Hair follicular keratinocyte (primary cell): ENCODE data around the gene ARF6. TPM values are rescaled to one million over a fixed set of nuclear protein-coding genes. Genes with fewer than 3 reads are reported as not detected.

Source experiments
- total RNA-seq: library from RNA; depleted of rRNA; stranded (reverse); fragments of >200 nt; gene quantifications from 2 replicates; pipeline ENCODE4 v1.2.3, GENCODE V29; 2015

Gene ARF6
- total RNA-seq = 81.6 and 87.7 TPM in 2 replicates

DNA sequence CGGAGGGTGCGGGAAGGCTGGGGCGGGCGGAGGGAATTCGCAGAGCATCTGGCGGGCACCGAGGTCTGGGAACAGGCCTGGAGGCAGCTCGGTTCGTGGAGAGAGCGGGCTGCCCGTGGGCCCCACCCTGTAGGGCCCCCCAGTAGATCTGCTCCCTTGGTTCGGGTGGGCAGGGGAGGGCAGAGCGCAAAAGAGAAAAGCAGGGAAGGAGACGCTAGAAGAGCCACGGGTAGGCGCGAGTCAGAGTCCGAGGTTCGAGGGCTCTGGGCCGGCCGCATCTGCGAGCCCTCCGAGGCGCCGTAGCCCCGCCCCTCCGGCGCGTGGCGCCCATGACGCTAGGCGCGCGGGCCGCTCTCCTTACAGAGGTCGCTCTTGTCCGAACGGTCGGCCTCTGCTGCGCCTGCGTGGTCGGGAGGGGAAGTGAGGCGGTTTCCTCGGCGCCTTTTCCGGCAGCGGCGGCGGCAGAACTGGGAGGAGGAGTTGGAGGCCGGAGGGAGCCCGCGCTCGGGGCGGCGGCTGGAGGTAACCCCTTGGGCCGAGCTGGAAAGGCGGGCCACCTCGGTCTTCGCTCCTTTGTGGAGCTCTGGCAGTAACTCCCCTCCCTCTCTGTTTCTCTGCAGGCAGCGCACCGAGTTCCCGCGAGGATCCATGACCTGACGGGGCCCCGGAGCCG lies at the start of gene ARF6:
Gene ARF6, plus strand, starts transcription at position 447 of the 673 bp plus-strand sequence. CDS start 655 bp downstream, outside the sequence.

DNA sequence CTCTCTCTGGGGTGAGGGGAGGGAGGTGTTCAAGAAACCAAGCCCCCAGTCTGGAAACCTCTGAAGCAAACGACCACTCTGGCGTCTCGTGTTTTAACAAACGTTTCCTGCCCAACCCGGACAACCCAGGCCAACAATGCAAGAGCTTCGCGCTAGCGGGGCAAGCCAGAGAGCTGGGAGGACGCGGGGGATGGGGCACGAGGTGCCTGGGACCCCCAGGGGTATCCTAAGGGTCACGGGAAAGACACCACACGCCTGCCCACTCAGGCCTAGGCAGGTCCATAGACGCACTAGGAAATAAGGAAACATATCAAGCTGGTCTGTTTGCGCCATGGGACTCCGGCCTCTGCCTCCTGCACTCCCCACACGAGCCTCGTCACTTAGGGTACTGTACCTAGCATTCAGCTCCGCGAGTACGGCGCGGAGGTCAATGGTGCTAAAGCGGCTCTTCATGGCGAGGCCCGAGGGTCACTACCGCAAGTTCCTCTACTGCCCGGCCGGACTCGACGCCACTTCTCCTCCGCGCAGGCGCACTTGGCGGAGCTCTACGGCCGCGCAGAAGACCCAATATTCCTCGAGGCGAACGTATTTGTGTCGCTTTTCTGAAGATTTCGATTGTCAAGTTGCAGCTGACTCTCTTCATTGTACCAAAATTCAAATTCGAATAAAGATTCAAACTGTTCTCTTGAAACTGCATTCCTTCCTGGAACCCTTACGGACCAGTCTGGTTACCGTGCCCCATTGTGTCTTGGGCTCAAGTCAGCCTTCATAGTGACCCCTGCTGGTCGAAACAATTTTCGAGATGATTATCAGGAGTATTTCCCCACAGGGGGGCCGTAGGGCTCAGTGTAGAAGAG lies 40.4 kb upstream of the ARF6 start, which contains the start of gene NEMF:
Gene NEMF, minus strand, starts transcription at position 488 of the 857 bp plus-strand sequence. Its CDS starts 35 bp downstream, at position 453.

Other genes with a start within 250 kb of the ARF6 start
- gene POLE2, start 204.9 kb upstream of the ARF6 start, total RNA-seq = 12.7 and 24.0 TPM in 2 replicates
- 0.47 and 2.1 TPM in 2 replicates for gene KLHDC1, start 200.0 kb upstream of the ARF6 start, total RNA-seq
- 30.6 and 39.6 TPM in 2 replicates for gene KLHDC2, start 124.9 kb upstream of the ARF6 start, total RNA-seq
- gene NEMF, start 40.3 kb upstream of the ARF6 start, total RNA-seq = 25.1 and 26.0 TPM in 2 replicates
- 2.7 and 3.2 TPM in 2 replicates for gene VCPKMT, start 223.5 kb downstream of the ARF6 start, total RNA-seq